K562 (cell line): ENCODE results near the gene MLN. TPM values are rescaled to one million over a fixed set of nuclear protein-coding genes. Genes with fewer than 3 reads are reported as not detected.
A peak's percentile ranks its signal among the peaks of the same experiment; 100 is the strongest.

Experiments used
- ATAC-seq: fragments of 200-7000 bp; cut with Tn5 transposase; 3 replicates; pipeline ENCODE4 v1.9.1; 2020; ENCODE audit warnings: moderate library complexity
- BruUV-seq: library from RNA; stranded (reverse); fragments of 400-500 nt; replicated peaks from 2 replicates; lab custom pipeline; 2021; lab: Mats Ljungman, UMichigan
- CTCF ChIA-PET: fragments of 300-600 bp; formaldehyde crosslinking; extraction: SDS; loops from one replicate; lab custom pipeline; 2021; ENCODE audit warnings: low intra/inter-chr PET ratio; lab: Yijun Ruan, JAX
- POLR2A ChIA-PET: fragments of 300-600, 350-650 bp; sonication (Branson Sonifier 250); formaldehyde crosslinking; extraction: SDS; loops from one replicate; lab custom pipeline; 2021; ENCODE audit warnings: antibody characterized with exemption, inconsistent platforms; lab: Yijun Ruan, JAX
- DNase-seq, 4 experiments: peaks; one replicate each; pipeline versions ENCODE4 v3.0.0 to v3.0.0-alpha.2; 2011 to 2018; ENCODE audit warnings: low spot score in 3 of 4, mixed read lengths in 3 of 4; ENCODE audit errors: extremely low read depth in 1 of 4
- FAIRE-seq: peaks from 2 replicates; lab custom pipeline; 2011; peaks lifted over from hg19 to GRCh38; lab: Jason Lieb, UNC
- H2AFZ ChIP-seq: 2 replicates; pipeline ENCODE4 v1.6.0; 2011; ENCODE audit warnings: low read depth, low read length, control low read depth, inconsistent platforms
- H3K27ac ChIP-seq: fragments of 200-600 bp; 3 replicates; pipeline ENCODE4 v1.8.0; 2011; ENCODE audit warnings: low read depth, mild to moderate bottlenecking, control low read depth, inconsistent platforms, low read length, moderate library complexity, mixed read lengths; ENCODE audit errors: extremely low read depth
- H3K27me3 ChIP-seq, 2 experiments: fragments of 300-600 bp in 1 of 2; 2 replicates in 1 of 2; 3 replicates in 1 of 2; pipeline versions ENCODE4 v1.6.0 to v1.8.0; 2011; ENCODE audit warnings: inconsistent platforms in 2 of 2, low read length in 2 of 2, mild to moderate bottlenecking in 1 of 2, mixed read lengths in 1 of 2, moderate library complexity in 1 of 2; ENCODE audit not compliant: control insufficient read depth in 2 of 2, insufficient read depth in 2 of 2
- H3K36me3 ChIP-seq: fragments of 300-600 bp; 3 replicates; pipeline ENCODE4 v1.8.0; 2011; ENCODE audit warnings: mild to moderate bottlenecking, low read length, inconsistent platforms; ENCODE audit not compliant: control insufficient read depth, insufficient read depth
- H3K4me1 ChIP-seq, 2 experiments: fragments of 200-600 bp in 1 of 2; replicated peaks in 1 of 2; 2 replicates in 1 of 2; 3 replicates in 1 of 2; pipeline versions ENCODE4 v1.5.1 to v1.8.0; 2011; ENCODE audit warnings: inconsistent platforms in 2 of 2, low read length in 2 of 2, mild to moderate bottlenecking in 1 of 2, mixed read lengths in 1 of 2, moderate library complexity in 1 of 2; ENCODE audit not compliant: control insufficient read depth in 2 of 2, insufficient read depth in 2 of 2
- H3K4me2 ChIP-seq: 2 replicates; pipeline ENCODE4 v1.6.1; 2011; ENCODE audit warnings: low read length, control low read depth, inconsistent platforms, mixed read lengths; ENCODE audit not compliant: insufficient read depth
- H3K4me3 ChIP-seq: fragments of 200-600 bp; sonication (generic), shearing (Covaris generic); 2 replicates; pipeline ENCODE4 v1.5.1; 2016; ENCODE audit warnings: control low read depth, inconsistent platforms
- H3K79me2 ChIP-seq: fragments of 200-600 bp; 3 replicates; pipeline ENCODE4 v1.8.0; 2011; ENCODE audit warnings: low read length, inconsistent platforms; ENCODE audit not compliant: control insufficient read depth, insufficient read depth
- H3K9ac ChIP-seq, 2 experiments: 2 replicates each; pipeline versions ENCODE4 v1.6.0 to v1.6.1; 2011; ENCODE audit warnings: low read depth in 2 of 2, low read length in 2 of 2, control low read depth in 1 of 2, inconsistent platforms in 1 of 2, mild to moderate bottlenecking in 1 of 2, mixed read lengths in 1 of 2; ENCODE audit not compliant: insufficient read depth in 1 of 2
- H3K9me1 ChIP-seq: one replicate; pipeline ENCODE4 v1.6.0; 2011; ENCODE audit warnings: inconsistent platforms, mild to moderate bottlenecking, low read length, moderate library complexity; ENCODE audit not compliant: control insufficient read depth, insufficient read depth
- H3K9me3 ChIP-seq: replicated peaks from 2 replicates; pipeline ENCODE4 v1.5.1; 2011; ENCODE audit warnings: low read depth, low read length, inconsistent platforms; ENCODE audit not compliant: control insufficient read depth, insufficient read depth
- H4K20me1 ChIP-seq: replicated peaks from 2 replicates; pipeline ENCODE4 v1.6.1; 2011; ENCODE audit warnings: low read length, inconsistent platforms, mixed read lengths; ENCODE audit not compliant: control insufficient read depth, insufficient read depth
- FOXO4 ChIP-seq: fragments of 450-650 bp; formaldehyde crosslinking; IDR thresholded peaks from 2 replicates; pipeline ENCODE4 v1.4.0; 2020; ENCODE audit warnings: mild to moderate bottlenecking, moderate library complexity
- GTF2A2 ChIP-seq: IDR thresholded peaks from 2 replicates; pipeline ENCODE4 v1.6.1; 2016; ENCODE audit warnings: mild to moderate bottlenecking, missing genetic modification characterization, missing compliant biosample characterization
- KDM4B ChIP-seq, 2 experiments: fragments of 450-650 bp in 1 of 2; sonication (generic) in 1 of 2; IDR thresholded peaks; 2 replicates each; pipeline ENCODE4 v1.6.1; 2016 to 2017; ENCODE audit warnings: borderline replicate concordance in 2 of 2, antibody characterized with exemption in 1 of 2, low read depth in 1 of 2, mild to moderate bottlenecking in 1 of 2
- NFIX ChIP-seq: fragments of 250-450 bp; sonication (Bioruptor Pico); IDR thresholded peaks from 2 replicates; pipeline ENCODE4 v1.4.0; 2020; ENCODE audit warnings: low read depth, mild to moderate bottlenecking, moderate library complexity
- ZNF354B ChIP-seq: fragments of 250-450 bp; sonication (Bioruptor Pico); IDR thresholded peaks from 2 replicates; pipeline ENCODE4 v1.4.0; 2020
- WGBS: fragments of 100-300 bp; shearing (Covaris generic); methylation state at CpG from one replicate; pipeline ENCODE4 v1.1.6; 2016; ENCODE audit warnings: low coverage, mixed read lengths; ENCODE audit not compliant: insufficient coverage; ENCODE audit errors: missing lambda C conversion rate; 5-methylcytosine and 5-hydroxymethylcytosine counted together
- in situ Hi-C: fragments of 300-500 bp; cut with MboI; formaldehyde crosslinking; loops from 4 replicates; pipeline ENCODE4 v1.15.0; 2018; ENCODE audit warnings: inconsistent platforms, mixed read lengths
- intact Hi-C: fragments of 100-400 bp; cut with micrococcal nuclease; formaldehyde crosslinking; loops from 2 replicates; pipeline ENCODE4 v1.14.2; 2022
- polyA plus RNA-seq, 8 experiments: library from polyadenylated mRNA; depleted of rRNA in 4 of 8; stranded (reverse) in 5 of 8; unstranded in 3 of 8; fragments of >200 nt; fragmentation: Nextera tagmentation in 2 of 8; fragmentation: Illumina TruSeq in 1 of 8; extraction: Ambion mirVana in 2 of 8; extraction: Trizol in 1 of 8; gene quantifications; 2 replicates each; pipeline versions ENCODE4 v1.2.1 to v1.2.3, GENCODE V29; 2011 to 2014; ENCODE audit warnings: inconsistent platforms in 1 of 8, missing spikeins in 1 of 8
- total RNA-seq, 7 experiments: library from RNA; depleted of rRNA in 6 of 7; stranded (reverse); fragments of >200 nt in 6 of 7; fragmentation: Illumina TruSeq in 2 of 7; extraction: Trizol in 2 of 7; gene quantifications; 2 replicates each; pipeline versions ENCODE4 v1.2.1 to v1.2.3, GENCODE V29; 2011 to 2021; ENCODE audit warnings: low replicate concordance in 1 of 7

Gene MLN
- total and polyA plus RNA-seq, 9 of the 15 experiments (the other 6 are each of a cell fraction or from before 2014, with no cell fraction given), result not detected

GRCh38 chr6:33828452-33828763, 24.6 kb upstream of the MLN start:
- POLR2A ChIA-PET, result interaction anchor here (0.7 to 1.2 kb wide), 2 partner anchors 13 to 17 kb away, joined by 4 to 5 read pairs; no protein-coding TSS in a partner anchor
- H3K79me2 ChIP-seq, result no peaks in the 10 kb centered on the region
- WGBS, result 0% methylated on average over 4 of the region's 4 CpGs
- no peak for ATAC-seq
- no peak overlapping the region for H2AFZ ChIP-seq
- in situ Hi-C loops (no loop called here), intact Hi-C loops (no loop called here)
- no peaks in the 10 kb centered on the region for H3K9me3 ChIP-seq
- H4K20me1 ChIP-seq, result peaks cover 7% of the 10 kb centered on the region; the same call in 1 of the 2 replicates
- no peak for FAIRE-seq
- DNase-seq, result no peak
- CTCF ChIA-PET, result no interaction called here
- peaks cover 5 to 20% of the 10 kb centered on the region in 2 experiments; a peak in 4 of 5 replicates for H3K4me1 ChIP-seq
- H3K27me3 ChIP-seq, result peaks cover 22 to 58% of the 10 kb centered on the region in 2 experiments
- H3K4me3 ChIP-seq, result no peak overlapping the region
- H3K9ac ChIP-seq, result peak overlapping the region in 1 of 2 experiments; percentile 24; a peak in 2 of 4 replicates
- TF ChIP-seq KDM4B (IDR thresholded peaks at IDR 0.05; ENCODE audit: borderline replicate concordance in 2 of 2, low read depth in 1 of 2), result no peak
- no peak for TF ChIP-seq GTF2A2 (tag)
- no peak for TF ChIP-seq FOXO4 (CRISPR knock-in tag)
- TF ChIP-seq NFIX (CRISPR knock-in tag), result no peak
- no peak for TF ChIP-seq ZNF354B (CRISPR knock-in tag)
- H3K36me3 ChIP-seq, result no peaks in the 10 kb centered on the region
- no peak overlapping the region for H3K27ac ChIP-seq
- no peaks in the 10 kb centered on the region for H3K9me1 ChIP-seq
- no TSS peak for BruUV-seq
- H3K4me2 ChIP-seq, result no peak overlapping the region
